Measurements from ENCODE around the gene UMAD1.

UMAD1 gene

GRCh38 chr7:7921830-7922229 lies 281.3 kb downstream of the UMAD1 start:
- H3K27me3 Mint-ChIP-seq: no peaks in the 10 kb centered on the region
- H3K4me1 Mint-ChIP-seq: peaks cover 13% of the 10 kb centered on the region
- H3K27ac Mint-ChIP-seq: no peak overlapping the region
- peaks cover 7% of the 10 kb centered on the region for H3K36me3 Mint-ChIP-seq
- H3K4me3 Mint-ChIP-seq: no peak overlapping the region
- H3K9me3 Mint-ChIP-seq: no peaks in the 10 kb centered on the region

- Mint-ChIP-seq H3K36me3 (peaks cover 4% of the 10 kb centered on the region), H3K9me3 (no peaks in the 10 kb centered on the region), H3K27me3 (no peaks in the 10 kb centered on the region), H3K4me1 (peaks cover 13% of the 10 kb centered on the region), H3K4me3 (no peak overlapping the region), H3K27ac (no peak overlapping the region)
These were observed 282.3 kb downstream of the UMAD1 start for GRCh38 chr7:7922684-7923385.

DNA sequence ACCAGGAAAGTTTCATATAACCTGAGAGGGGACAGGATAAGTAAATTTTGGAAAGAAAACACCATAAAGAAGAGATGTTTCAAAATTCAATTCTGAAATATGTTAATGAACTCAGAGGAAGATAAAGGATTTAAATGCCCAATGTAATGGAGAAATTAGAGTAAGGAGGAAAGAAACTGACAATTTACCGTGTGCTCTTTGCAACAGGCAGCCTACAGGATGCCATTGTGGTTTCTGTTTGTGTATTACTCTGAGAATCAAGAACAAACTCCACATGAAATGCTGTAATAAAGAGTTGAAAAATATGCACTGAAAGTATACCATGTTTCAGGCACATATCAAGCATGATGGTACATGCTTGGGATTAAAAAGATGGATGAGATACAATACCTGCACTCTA lies 283.3 kb downstream of the UMAD1 start:
- Mint-ChIP-seq H3K4me1 (peaks cover 13% of the 10 kb centered on the region), H3K27me3 (no peaks in the 10 kb centered on the region), H3K27ac (no peak overlapping the region), H3K36me3 (peaks cover 3% of the 10 kb centered on the region), H3K4me3 (no peak overlapping the region), H3K9me3 (no peaks in the 10 kb centered on the region)

DNA sequence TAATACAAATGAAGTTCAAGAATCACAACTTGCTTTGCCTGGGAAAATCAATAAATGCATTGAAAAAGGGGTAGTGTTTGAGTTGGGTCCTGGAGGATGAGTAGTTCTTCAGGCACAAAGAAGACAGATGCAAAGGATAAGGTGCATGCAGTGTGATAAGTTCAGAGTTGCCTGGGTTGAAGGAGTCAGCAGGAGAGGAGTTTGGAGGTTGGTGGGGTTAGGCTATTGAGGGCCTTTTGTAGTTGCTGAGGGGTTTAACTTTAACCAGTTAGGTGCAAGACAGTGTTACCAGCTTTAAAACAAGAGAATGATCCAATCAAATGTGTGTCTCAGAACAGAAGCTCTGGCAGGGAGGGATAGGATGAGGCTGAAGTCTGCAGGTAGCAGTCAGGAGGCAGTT lies 283.8 kb downstream of the UMAD1 start:
- Mint-ChIP-seq H3K27me3 (no peaks in the 10 kb centered on the region), H3K4me3 (no peak overlapping the region), H3K36me3 (peaks cover 3% of the 10 kb centered on the region), H3K9me3 (no peaks in the 10 kb centered on the region), H3K4me1 (peaks cover 13% of the 10 kb centered on the region), H3K27ac (no peak overlapping the region)
